Superior temporal gyrus (tissue), 1 donor: ENCODE results near the gene ALOX12B.
"Not testable (repeated sequence)": the region's sequence is repeated elsewhere in the genome, so short reads cannot be mapped to it uniquely, and the experiment has no call there.

ENCODE experiments used
- DNase-seq: peaks from one replicate; pipeline ENCODE4 v3.0.0-alpha.2; 2016; ENCODE audit errors: extremely low spot score

The ALOX12B gene

GRCh38 chr17:8082292-8082691 is 5.2 kb downstream of the ALOX12B start:
- no peak for DNase-seq

GRCh38 chr17:8081876-8082275 is 5.6 kb downstream of the ALOX12B start:
- no peak for DNase-seq

GRCh38 chr17:8080799-8081219 is 6.7 kb downstream of the ALOX12B start:
- no peak for DNase-seq

- no peak for DNase-seq
Observed at GRCh38 chr17:8080208-8080798, 7.2 kb downstream of the ALOX12B start.

- DNase-seq: peak; percentile 72
Observed at GRCh38 chr17:8079291-8080207, 8.0 kb downstream of the ALOX12B start.

- DNase-seq: not testable (repeated sequence)
Observed at GRCh38 chr17:8077939-8078338, 9.6 kb downstream of the ALOX12B start.

GRCh38 chr17:8076502-8077266 is 10.8 kb downstream of the ALOX12B start:
- no peak for DNase-seq

GRCh38 chr17:8075574-8076342 is 11.8 kb downstream of the ALOX12B start:
- no peak for DNase-seq

- no peak for DNase-seq
Observed at GRCh38 chr17:8075081-8075480, 12.4 kb downstream of the ALOX12B start.

- DNase-seq: no peak
Observed at GRCh38 chr17:8074554-8074953, 13.0 kb downstream of the ALOX12B start.

- peak; percentile 55 for DNase-seq
Observed at GRCh38 chr17:8073627-8074484, 13.7 kb downstream of the ALOX12B start.

GRCh38 chr17:8072729-8073461 is 14.6 kb downstream of the ALOX12B start:
- no peak for DNase-seq

- no peak for DNase-seq
Observed at GRCh38 chr17:8072341-8072728, 15.2 kb downstream of the ALOX12B start.

GRCh38 chr17:8071496-8071895 is 16.0 kb downstream of the ALOX12B start:
- no peak for DNase-seq

GRCh38 chr17:8069587-8069860 is 18.0 kb downstream of the ALOX12B start:
- DNase-seq: no peak

GRCh38 chr17:8068736-8069586 is 18.6 kb downstream of the ALOX12B start:
- no peak for DNase-seq

GRCh38 chr17:8067806-8068205 is 19.7 kb downstream of the ALOX12B start:
- DNase-seq: no peak

GRCh38 chr17:8066841-8067775 is 20.4 kb downstream of the ALOX12B start:
- no peak for DNase-seq
